ENCODE results near the gene CTNNB1.

The CTNNB1 gene

DNA sequence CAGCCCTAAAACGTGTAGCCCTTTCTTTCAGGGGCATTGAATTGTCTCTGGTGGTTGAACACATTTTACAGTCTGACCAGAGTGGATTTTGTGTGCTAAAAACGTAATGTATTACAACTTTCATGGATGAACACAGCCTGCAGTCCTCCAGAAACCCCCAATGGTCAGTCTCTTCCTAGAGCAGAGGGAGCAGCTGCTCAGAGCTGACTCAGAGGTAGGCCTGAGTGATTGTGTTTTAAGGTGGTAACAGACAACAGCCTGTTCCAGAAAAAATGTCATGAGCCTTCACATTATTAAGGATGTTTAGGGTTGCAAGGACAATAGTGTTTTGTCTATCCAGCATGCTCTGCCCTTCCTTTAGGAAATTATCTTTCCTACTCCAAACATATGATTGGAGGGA is 34.5 kb upstream of the CTNNB1 start:
- TF ChIP-seq EZH2 (optimal IDR thresholded peaks at IDR 0.05; ENCODE audit: low read depth, low read length) (no peak), EZH2phosphoT487 (IDR thresholded peaks at IDR 0.05; ENCODE audit: low read length) (no peak)
- TF ChIP-seq, protein P1, sequence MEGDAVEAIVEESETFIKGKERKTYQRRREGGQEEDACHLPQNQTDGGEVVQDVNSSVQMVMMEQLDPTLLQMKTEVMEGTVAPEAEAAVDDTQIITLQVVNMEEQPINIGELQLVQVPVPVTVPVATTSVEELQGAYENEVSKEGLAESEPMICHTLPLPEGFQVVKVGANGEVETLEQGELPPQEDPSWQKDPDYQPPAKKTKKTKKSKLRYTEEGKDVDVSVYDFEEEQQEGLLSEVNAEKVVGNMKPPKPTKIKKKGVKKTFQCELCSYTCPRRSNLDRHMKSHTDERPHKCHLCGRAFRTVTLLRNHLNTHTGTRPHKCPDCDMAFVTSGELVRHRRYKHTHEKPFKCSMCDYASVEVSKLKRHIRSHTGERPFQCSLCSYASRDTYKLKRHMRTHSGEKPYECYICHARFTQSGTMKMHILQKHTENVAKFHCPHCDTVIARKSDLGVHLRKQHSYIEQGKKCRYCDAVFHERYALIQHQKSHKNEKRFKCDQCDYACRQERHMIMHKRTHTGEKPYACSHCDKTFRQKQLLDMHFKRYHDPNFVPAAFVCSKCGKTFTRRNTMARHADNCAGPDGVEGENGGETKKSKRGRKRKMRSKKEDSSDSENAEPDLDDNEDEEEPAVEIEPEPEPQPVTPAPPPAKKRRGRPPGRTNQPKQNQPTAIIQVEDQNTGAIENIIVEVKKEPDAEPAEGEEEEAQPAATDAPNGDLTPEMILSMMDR (IDR thresholded peaks at IDR 0.05; ENCODE audit: low read length): no peak
- no peaks in the 10 kb centered on the region for H3F3A ChIP-seq (ENCODE audit: insufficient read depth, low read length)
- no peaks in the 10 kb centered on the region for H4K20me1 ChIP-seq (ENCODE audit: insufficient read depth, low read length)
- no peak overlapping the region for H3K4me3 ChIP-seq (ENCODE audit: low read length)
- no peaks in the 10 kb centered on the region for H3K79me2 ChIP-seq (ENCODE audit: low read length)
- H2AFZ ChIP-seq (ENCODE audit: low read length): no peak overlapping the region
- no peak for DNase-seq
- H3K27ac ChIP-seq (ENCODE audit: low read length): no peak overlapping the region
- no peaks in the 10 kb centered on the region for H3K4me1 ChIP-seq (ENCODE audit: low read length)
- H3K36me3 ChIP-seq (replicated peaks; ENCODE audit: insufficient read depth, low read length): no peaks in the 10 kb centered on the region
- no peaks in the 10 kb centered on the region for H3K9me3 ChIP-seq (replicated peaks; ENCODE audit: insufficient read depth, low read length)
- H3K9ac ChIP-seq (ENCODE audit: low read length): no peak overlapping the region
- no peak overlapping the region for H3K4me2 ChIP-seq (ENCODE audit: low read depth, low read length)
- no peaks in the 10 kb centered on the region for H3K27me3 ChIP-seq (replicated peaks; ENCODE audit: insufficient read depth, low read length)
- H3K9me2 ChIP-seq (replicated peaks; ENCODE audit: insufficient read depth, low read length): no peaks in the 10 kb centered on the region

DNA sequence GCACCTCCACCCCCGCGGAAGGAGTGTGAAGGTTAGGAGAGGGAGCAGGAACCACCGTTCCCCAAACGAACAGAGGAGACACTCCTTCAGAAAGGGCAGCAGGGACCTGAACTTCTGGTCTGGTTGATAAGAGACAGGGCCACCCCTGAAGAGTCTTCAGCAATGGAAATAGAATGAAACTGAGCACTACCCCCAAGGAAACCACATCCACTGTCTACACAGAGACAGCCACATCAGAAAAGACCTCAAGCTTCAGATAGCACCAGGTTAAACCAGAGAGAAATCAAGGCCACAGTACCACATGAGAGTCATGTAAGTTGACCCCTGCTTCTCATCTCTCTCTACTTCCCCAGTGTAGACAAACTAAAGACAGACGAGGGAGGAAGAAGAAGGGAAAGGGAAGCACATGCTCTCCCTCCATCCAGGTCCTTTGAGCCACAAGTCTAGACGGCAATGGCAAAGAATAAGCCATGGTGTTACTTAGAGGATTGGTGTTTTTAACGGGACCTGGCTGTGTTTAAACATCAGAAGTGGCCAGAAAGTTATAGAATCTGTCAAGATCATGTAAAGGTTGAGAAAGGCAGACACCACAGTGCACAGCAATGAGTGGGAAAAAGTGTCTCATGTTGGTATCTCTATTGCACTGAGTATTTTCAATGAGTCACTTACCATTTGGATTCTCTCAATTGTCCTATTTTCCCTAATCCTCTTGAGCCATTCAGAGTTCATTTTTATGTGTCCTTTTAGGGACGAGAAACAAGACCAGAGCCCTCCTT is 31.4 kb upstream of the CTNNB1 start:
- Histone ChIP-seq H3K9ac (ENCODE audit: low read length) (no peak overlapping the region), H3K9me2 (replicated peaks; ENCODE audit: insufficient read depth, low read length) (no peaks in the 10 kb centered on the region), H3K36me3 (replicated peaks; ENCODE audit: insufficient read depth, low read length) (no peaks in the 10 kb centered on the region), H3F3A (ENCODE audit: insufficient read depth, low read length) (no peaks in the 10 kb centered on the region), H2AFZ (ENCODE audit: low read length) (no peak overlapping the region), H3K79me2 (ENCODE audit: low read length) (no peaks in the 10 kb centered on the region), H3K4me3 (ENCODE audit: low read length) (no peak overlapping the region), H4K20me1 (ENCODE audit: insufficient read depth, low read length) (no peaks in the 10 kb centered on the region), H3K27me3 (replicated peaks; ENCODE audit: insufficient read depth, low read length) (no peaks in the 10 kb centered on the region), H3K27ac (ENCODE audit: low read length) (no peak overlapping the region), H3K9me3 (replicated peaks; ENCODE audit: insufficient read depth, low read length) (no peaks in the 10 kb centered on the region), H3K4me1 (ENCODE audit: low read length) (no peaks in the 10 kb centered on the region), H3K4me2 (ENCODE audit: low read depth, low read length) (no peak overlapping the region)
- TF ChIP-seq, protein P1 (IDR thresholded peaks at IDR 0.05; ENCODE audit: low read length): no peak
- TF ChIP-seq EZH2phosphoT487 (IDR thresholded peaks at IDR 0.05; ENCODE audit: low read length): no peak
- no peak for TF ChIP-seq EZH2 (optimal IDR thresholded peaks at IDR 0.05; ENCODE audit: low read depth, low read length)
- no peak for DNase-seq

DNA sequence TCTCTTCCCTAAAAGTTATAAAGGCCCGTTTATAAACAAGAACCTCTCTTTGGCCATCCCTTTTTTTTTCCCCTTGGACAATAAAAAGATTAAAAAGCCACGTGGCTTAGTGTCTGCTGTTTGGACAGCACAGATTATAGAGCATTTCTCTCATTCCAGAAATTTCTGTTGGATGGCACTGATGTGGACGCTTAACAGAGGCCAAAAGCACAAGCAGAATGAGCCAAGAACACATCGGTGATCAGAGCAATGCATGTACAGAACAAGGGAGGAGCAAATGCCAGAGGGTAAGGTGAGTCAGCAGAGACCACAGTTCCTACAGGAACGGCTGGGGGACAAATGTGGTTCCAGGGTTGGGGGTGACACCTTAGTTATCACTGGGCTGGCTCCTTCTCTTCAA is 30.3 kb upstream of the CTNNB1 start:
- no peaks in the 10 kb centered on the region for H3F3A ChIP-seq (ENCODE audit: insufficient read depth, low read length)

More for the DNA sequence above, 30.3 kb upstream of the CTNNB1 start:
- Histone ChIP-seq H3K27ac (ENCODE audit: low read length) (no peak overlapping the region), H3K9me2 (replicated peaks; ENCODE audit: insufficient read depth, low read length) (no peaks in the 10 kb centered on the region), H3K9ac (ENCODE audit: low read length) (no peak overlapping the region), H3K4me1 (ENCODE audit: low read length) (no peaks in the 10 kb centered on the region), H3K4me3 (ENCODE audit: low read length) (no peak overlapping the region), H3K4me2 (ENCODE audit: low read depth, low read length) (no peak overlapping the region), H3K79me2 (ENCODE audit: low read length) (no peaks in the 10 kb centered on the region), H2AFZ (ENCODE audit: low read length) (no peak overlapping the region), H3K36me3 (replicated peaks; ENCODE audit: insufficient read depth, low read length) (no peaks in the 10 kb centered on the region), H3K9me3 (replicated peaks; ENCODE audit: insufficient read depth, low read length) (no peaks in the 10 kb centered on the region), H3K27me3 (replicated peaks; ENCODE audit: insufficient read depth, low read length) (no peaks in the 10 kb centered on the region), H4K20me1 (ENCODE audit: insufficient read depth, low read length) (no peaks in the 10 kb centered on the region)
- TF ChIP-seq EZH2phosphoT487 (IDR thresholded peaks at IDR 0.05; ENCODE audit: low read length) (no peak), EZH2 (optimal IDR thresholded peaks at IDR 0.05; ENCODE audit: low read depth, low read length) (no peak)
- TF ChIP-seq, protein P1 (IDR thresholded peaks at IDR 0.05; ENCODE audit: low read length): no peak
- DNase-seq: no peak

All from MM.1S (cell line).